GM12891 (cell line): ENCODE data around the gene USP32.
A peak's percentile ranks its signal among the peaks of the same experiment; 100 is the strongest.
"Not testable (repeated sequence)": the region's sequence is repeated elsewhere in the genome, so short reads cannot be mapped to it uniquely, and the experiment has no call there.

Experiments
- DNase-seq: peaks from one replicate; pipeline ENCODE4 v3.0.0; 2011; ENCODE audit warnings: low spot score; ENCODE audit not compliant: insufficient read length
- FAIRE-seq: peaks from 2 replicates; lab custom pipeline; 2011; peaks lifted over from hg19 to GRCh38; lab: Jason Lieb, UNC
- PAX5 ChIP-seq: IDR thresholded peaks from 2 replicates; pipeline ENCODE4 v1.6.1; 2011; ENCODE audit warnings: low read length, moderate library complexity, mild to moderate bottlenecking; ENCODE audit not compliant: insufficient read depth, severe bottlenecking
- POLR2A ChIP-seq: IDR thresholded peaks from 2 replicates; pipeline ENCODE4 v1.6.1; 2011; ENCODE audit warnings: low read depth, low read length, control low read depth
- POLR2AphosphoS5 ChIP-seq: IDR thresholded peaks from 2 replicates; pipeline ENCODE4 v1.6.1; 2011; ENCODE audit warnings: low read depth, low read length, control low read depth
- POU2F2 ChIP-seq: IDR thresholded peaks from 2 replicates; pipeline ENCODE4 v1.6.1; 2011; ENCODE audit warnings: low read depth, mild to moderate bottlenecking, control low read depth, low read length, moderate library complexity
- SPI1 ChIP-seq: IDR thresholded peaks from 2 replicates; pipeline ENCODE4 v1.6.1; 2011; ENCODE audit warnings: low read depth, low read length, control low read depth
- TAF1 ChIP-seq: IDR thresholded peaks from 2 replicates; pipeline ENCODE4 v1.6.1; 2011; ENCODE audit warnings: low read depth, low read length, control low read depth

The USP32 gene

GRCh38 chr17:60355663-60356594 lies 36.0 kb downstream of the USP32 start:
- DNase-seq (no peak), FAIRE-seq (peak; percentile 20)
- no peak for TF ChIP-seq POLR2AphosphoS5

- no peak for TF ChIP-seq POLR2AphosphoS5
- TF ChIP-seq PAX5, result no peak
- TF ChIP-seq POLR2A, result no peak
- no peak for TF ChIP-seq SPI1
- no peak for TF ChIP-seq POU2F2
- no peak for TF ChIP-seq TAF1
- FAIRE-seq (no peak), DNase-seq (no peak)
Measured at GRCh38 chr17:60354223-60354622, 37.7 kb downstream of the USP32 start.

GRCh38 chr17:60353773-60354172 lies 38.2 kb downstream of the USP32 start:
- DNase-seq (no peak), FAIRE-seq (no peak)
- TF ChIP-seq POU2F2 (no peak), TAF1 (no peak), POLR2A (no peak), SPI1 (no peak), POLR2AphosphoS5 (no peak), PAX5 (no peak)

- TF ChIP-seq PAX5, result no peak
- TF ChIP-seq SPI1, result no peak
- no peak for TF ChIP-seq POLR2A
- no peak for DNase-seq
Measured at GRCh38 chr17:60352569-60352968, 39.4 kb downstream of the USP32 start.

GRCh38 chr17:60352071-60352470 lies 39.9 kb downstream of the USP32 start:
- FAIRE-seq, result no peak
- TF ChIP-seq POU2F2 (no peak), SPI1 (no peak), TAF1 (no peak)
- no peak for DNase-seq

More at GRCh38 chr17:60352569-60352968, 39.4 kb downstream of the USP32 start:
- FAIRE-seq, result no peak

GRCh38 chr17:60351012-60351695 lies 40.8 kb downstream of the USP32 start:
- DNase-seq (no peak), FAIRE-seq (no peak)
- no peak for TF ChIP-seq SPI1
- TF ChIP-seq POLR2AphosphoS5, result no peak
- no peak for TF ChIP-seq POU2F2
- TF ChIP-seq POLR2A, result no peak
- TF ChIP-seq TAF1, result no peak
- no peak for TF ChIP-seq PAX5

GRCh38 chr17:60348616-60349015 lies 43.3 kb downstream of the USP32 start:
- FAIRE-seq, result no peak
- TF ChIP-seq TAF1 (no peak), POLR2AphosphoS5 (no peak)
- DNase-seq, result no peak

- FAIRE-seq (no peak), DNase-seq (no peak)
- no peak for TF ChIP-seq SPI1
- TF ChIP-seq PAX5, result no peak
- TF ChIP-seq TAF1, result no peak
- TF ChIP-seq POLR2AphosphoS5, result no peak
- no peak for TF ChIP-seq POLR2A
- TF ChIP-seq POU2F2, result no peak
Measured at GRCh38 chr17:60345233-60345632, 46.7 kb downstream of the USP32 start.

- DNase-seq, FAIRE-seq: not testable (repeated sequence)
Measured at GRCh38 chr17:60342492-60342891, 49.4 kb downstream of the USP32 start.

GRCh38 chr17:60335289-60335688 lies 56.6 kb downstream of the USP32 start:
- TF ChIP-seq TAF1 (no peak), POLR2AphosphoS5 (no peak), SPI1 (no peak), PAX5 (no peak), POU2F2 (no peak), POLR2A (no peak)
- FAIRE-seq, result no peak
- DNase-seq, result no peak
